Tongue (tissue), 2 donors: Measurements from ENCODE around the gene TMEM234. TPM values are rescaled to one million over a fixed set of nuclear protein-coding genes. Genes with fewer than 3 reads are reported as not detected.
A peak's percentile ranks its signal among the peaks of the same experiment; 100 is the strongest.

Source experiments
- DNase-seq: peaks from one replicate; pipeline ENCODE4 v3.0.0-alpha.2; 2015
- total RNA-seq: library from RNA; depleted of rRNA; stranded (reverse); fragments of >200 nt; gene quantifications from one replicate; pipeline ENCODE4 v1.2.3, GENCODE V29; 2014

Gene TMEM234
- total RNA-seq, 1 donor from 2014 or later: 10.6 TPM

DNA sequence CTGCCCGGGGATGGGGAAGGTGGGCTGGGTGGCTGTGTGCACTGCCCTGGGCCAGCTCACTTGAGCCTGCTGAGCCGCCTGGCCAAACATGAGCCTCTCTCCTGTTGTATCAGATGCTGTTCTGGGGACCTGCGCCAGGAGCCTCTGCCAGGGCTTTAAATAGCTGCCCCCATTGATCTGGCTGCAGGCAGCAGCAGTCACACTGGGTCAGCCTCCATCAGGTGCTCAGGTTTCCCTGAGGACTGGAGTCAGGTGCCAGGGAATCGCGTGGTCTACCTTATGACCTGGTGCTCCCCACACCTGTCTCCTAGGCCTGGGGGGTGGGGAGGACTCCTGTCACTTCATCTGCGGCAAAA, 22.5 kb downstream of the TMEM234 start:
- peak; percentile 59 for DNase-seq

GRCh38 chr1:32199043-32199716, 23.0 kb downstream of the TMEM234 start:
- no peak for DNase-seq

DNA sequence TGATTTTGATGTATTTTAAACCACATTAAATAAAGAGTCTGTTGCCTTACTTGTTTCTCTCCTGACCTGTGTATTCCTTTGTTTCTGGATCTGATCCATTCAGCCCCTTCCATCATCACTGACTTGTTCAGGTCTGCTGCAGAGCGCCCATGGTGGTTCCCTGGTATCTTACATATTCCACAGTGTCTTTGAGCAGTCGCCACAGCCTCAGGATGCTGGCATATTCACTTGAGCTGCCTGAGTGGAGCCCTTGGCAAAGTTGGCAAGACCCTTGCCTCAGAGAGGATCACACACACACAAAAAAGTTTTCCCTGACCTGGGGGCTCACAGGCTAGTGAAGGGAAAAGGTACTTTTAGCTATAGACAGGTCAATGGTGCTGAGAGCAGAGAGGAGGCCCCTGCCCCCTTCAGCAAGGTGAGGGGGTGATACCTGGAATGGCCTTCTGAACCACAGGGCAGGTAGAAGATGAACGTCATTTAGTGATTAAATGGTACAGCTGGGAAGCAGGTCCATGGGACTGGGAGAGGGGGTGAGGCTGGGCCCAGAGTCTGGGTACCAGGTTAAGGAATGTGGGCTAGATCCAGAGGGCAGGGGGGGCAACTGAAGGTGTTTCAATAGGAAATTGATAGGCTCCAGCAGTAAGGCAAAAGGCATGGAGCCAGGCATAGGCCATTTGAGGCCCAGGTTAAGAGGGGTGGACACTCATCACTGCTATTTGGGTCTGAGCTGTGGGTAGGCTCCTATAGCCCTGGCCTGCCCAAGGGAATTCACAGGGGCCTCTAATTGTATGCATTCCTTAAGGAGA, 23.7 kb downstream of the TMEM234 start:
- DNase-seq: no peak

DNA sequence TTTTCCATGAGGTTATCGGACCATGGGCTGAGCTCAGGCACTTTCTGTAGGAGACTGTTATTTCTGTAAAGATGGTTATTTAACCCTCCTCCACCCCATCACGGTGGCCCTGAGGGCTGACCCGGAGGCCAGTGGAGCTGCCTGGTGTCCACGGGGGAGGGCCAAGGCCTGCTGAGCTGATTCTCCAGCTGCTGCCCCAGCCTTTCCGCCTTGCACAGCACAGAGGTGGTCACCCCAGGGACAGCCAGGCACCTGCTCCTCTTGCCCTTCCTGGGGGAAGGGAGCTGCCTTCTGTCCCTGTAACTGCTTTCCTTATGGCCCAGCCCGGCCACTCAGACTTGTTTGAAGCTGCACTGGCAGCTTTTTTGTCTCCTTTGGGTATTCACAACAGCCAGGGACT, 24.3 kb downstream of the TMEM234 start:
- DNase-seq: no peak

DNA sequence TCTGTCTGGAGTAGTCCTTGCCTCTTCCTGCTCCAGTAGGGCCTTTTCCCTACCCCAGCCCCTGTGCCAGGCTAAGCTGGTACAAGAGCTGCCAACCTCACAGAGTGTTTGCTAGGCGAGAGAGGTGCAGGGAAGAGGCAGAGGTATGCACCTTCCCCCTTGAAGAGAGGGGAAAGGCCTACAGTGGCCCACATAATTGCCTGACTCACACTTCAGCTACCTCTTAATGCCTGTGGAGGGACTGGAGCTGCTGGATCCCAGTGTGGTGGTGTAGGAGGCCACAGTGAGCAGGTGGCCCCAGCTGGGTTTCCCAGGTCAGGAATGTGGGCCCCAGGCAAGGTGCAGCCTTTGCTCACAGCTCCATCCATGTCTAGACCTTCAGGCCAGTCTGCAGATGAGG, 25.1 kb downstream of the TMEM234 start:
- DNase-seq: no peak

GRCh38 chr1:32195972-32196823, 26.0 kb downstream of the TMEM234 start:
- DNase-seq: no peak

DNA sequence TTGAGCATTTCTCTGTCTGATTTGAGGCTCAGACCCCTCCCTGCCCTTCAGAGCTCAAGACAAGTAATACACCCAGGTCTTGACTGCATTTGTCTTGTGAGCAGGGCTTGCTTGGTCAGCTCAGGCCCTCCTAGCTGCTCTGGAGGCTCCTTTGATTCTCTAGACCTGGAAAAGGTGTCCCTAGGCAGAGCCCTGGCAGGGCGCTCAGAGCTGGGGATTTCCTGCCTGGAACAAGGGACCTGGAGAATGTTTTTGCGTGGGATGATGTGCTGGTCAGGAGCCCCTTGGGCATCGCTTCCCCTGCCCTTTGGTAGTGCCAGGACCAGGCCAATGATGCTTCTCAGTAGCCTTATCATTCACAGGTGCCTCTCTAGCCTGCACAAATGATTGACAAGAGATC, 26.6 kb downstream of the TMEM234 start:
- no peak for DNase-seq

DNA sequence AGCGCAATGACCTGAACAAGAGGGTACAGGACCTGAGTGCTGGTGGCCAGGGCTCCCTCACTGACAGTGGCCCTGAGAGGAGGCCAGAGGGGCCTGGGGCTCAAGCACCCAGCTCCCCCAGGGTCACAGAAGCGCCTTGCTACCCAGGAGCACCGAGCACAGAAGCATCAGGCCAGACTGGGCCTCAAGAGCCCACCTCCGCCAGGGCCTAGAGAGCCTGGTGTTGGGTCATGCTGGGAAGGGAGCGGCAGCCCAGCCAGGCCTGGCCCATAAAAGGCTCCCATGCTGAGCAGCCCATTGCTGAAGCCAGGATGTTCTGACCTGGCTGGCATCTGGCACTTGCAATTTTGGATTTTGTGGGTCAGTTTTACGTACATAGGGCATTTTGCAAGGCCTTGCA, 27.2 kb downstream of the TMEM234 start:
- no peak for DNase-seq

GRCh38 chr1:32192220-32192948, 29.8 kb downstream of the TMEM234 start:
- DNase-seq: no peak

DNA sequence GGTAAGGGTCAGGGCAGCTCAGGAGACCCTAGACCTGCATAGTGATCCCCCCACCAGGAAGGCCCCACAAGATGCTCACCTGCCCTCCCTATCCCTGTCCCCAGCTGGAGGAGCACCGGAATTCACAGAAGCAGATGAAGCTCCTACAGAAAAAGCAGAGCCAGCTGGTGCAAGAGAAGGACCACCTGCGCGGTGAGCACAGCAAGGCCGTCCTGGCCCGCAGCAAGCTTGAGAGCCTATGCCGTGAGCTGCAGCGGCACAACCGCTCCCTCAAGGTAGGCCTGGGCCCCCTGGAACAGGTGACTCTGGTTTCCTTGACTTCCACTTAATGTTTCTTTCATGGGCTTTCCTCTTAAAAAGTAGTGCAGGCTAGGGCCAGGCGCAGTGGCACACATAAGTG, 34.3 kb downstream of the TMEM234 start:
- no peak for DNase-seq

DNA sequence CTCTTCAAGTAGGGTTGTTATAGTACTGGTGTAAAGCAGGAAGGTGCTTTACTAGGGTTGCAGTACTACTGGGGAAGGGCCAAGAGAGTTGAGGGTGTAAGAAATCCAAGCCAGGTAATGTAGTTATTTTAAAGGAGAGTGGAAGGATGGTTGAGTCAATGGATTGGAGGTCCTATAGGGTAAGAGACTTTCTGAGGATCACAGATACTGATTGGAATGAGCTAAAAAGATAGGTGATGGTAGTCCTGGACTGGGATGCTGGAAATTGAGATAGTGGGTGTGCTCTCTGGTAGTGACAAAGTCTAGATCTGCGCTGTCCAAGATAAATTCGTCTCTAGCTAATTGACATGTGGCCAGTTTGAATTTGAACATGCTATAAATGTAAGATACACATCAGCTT, 35.7 kb downstream of the TMEM234 start:
- no peak for DNase-seq

DNA sequence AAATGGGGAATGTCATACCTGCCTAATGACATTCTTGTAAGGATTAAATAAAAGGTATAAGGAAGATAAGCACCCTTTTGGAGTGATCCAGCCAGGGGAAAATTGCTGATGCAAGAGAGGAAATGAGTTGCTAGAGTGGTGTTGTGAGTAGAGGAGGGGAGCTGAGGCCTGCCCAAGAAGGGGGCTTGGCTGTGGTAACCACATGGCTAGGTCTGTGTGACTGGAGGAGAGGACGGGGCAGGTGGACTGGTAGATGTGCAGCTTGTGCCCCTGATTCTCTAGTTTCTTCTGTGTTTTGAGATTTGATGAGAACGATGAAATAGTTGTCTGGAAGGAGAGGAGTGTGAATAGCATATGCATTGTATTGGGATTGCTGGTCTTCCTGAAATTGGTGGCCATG, 36.1 kb downstream of the TMEM234 start:
- DNase-seq: no peak

- DNase-seq: no peak
Observed at GRCh38 chr1:32184650-32185049, 37.5 kb downstream of the TMEM234 start.

- no peak for DNase-seq
Observed at GRCh38 chr1:32182060-32182459, 40.1 kb downstream of the TMEM234 start.

DNA sequence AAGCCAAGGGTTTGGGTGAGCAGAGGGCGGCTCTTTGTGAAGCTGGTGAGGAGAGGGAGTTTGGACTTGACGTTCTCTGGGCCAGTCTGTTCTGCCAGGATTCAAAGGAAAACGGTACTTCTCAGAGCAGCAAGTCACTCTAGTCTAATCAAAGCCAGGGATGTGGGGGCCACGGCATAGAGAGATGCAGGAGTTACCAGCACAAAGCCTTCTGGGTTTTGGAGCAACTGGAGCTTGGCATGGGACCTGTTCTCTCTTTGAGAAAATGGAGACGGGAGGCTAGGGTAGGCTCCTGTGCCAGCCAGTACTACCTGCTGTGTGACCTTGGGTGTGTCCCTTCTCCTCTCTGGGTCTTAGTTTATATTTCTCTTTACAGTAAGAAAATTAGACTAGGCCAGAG, 40.6 kb downstream of the TMEM234 start:
- DNase-seq: no peak

DNA sequence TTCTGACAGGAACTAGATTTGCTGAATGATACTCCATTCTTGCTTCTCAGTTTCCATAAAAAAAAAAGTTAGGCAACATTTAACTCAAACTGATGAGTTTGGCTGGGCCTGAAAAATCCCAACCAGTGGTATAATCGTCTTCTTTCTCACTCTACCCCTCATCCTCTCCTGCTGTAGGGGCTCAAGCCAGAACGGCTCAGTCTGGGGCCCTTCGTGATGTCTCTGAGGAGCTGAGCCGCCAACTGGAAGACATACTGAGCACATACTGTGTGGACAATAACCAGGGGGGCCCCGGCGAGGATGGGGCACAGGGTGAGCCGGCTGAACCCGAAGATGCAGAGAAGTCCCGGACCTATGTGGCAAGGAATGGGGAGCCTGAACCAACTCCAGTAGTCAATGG, 41.1 kb downstream of the TMEM234 start:
- DNase-seq: no peak

DNA sequence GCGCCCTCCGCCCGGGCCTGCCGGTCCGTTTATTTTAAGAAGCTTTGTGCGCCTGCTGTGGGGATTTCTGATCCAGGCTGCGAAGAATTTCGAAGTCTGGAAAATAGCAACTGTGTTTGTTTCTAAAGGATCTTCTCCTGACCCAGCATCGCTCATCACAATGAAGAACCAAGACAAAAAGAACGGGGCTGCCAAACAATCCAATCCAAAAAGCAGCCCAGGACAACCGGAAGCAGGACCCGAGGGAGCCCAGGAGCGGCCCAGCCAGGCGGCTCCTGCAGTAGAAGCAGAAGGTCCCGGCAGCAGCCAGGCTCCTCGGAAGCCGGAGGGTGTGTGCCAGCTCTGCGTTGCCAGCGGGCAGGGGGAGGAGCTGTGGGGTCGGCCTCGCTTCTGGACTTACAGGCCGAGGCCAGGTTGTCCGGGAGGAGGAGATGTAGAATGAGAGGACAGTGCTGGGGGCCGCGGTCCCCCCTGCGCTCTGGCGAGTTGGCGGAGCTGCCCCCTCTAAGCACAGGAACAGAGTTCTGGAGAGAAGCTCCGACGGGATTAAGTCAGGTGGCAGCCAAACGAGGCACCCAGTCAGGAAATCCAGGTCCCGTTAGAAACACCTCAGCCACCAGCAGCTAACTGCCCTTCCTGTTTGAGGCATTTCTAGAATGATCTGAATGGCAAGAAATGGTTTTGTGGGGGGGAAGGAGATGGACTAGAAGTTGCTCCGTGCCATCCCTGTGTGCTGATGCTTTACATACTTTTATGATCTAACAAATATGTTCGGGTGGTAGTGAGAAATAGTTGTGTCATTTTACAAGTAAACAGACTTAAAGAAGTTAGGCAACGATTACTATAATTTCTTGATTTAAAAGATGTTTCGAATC, 41.7 kb downstream of the TMEM234 start:
- DNase-seq: peak; percentile 60

- peak; percentile 97 for DNase-seq
Observed at GRCh38 chr1:32179443-32180185, 42.5 kb downstream of the TMEM234 start, which contains the start of gene TXLNA. TSS of gene TXLNA (plus strand) at chr1:32179675. CDS start at chr1:32180346, 671 bp downstream.

DNA sequence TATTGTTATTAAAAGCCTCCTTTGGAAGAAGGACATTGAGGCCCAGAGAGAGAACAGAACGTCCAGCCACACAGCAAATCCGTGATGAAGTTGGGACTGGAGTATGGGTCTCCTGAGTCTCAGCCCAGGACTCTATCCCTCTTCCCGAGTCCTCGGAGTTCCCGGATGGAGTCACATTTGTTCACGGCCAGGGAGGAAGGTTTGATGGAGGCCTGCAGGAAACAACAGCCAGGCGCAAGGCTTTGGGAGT, 43.0 kb downstream of the TMEM234 start:
- DNase-seq: no peak

GRCh38 chr1:32178380-32179192, 43.6 kb downstream of the TMEM234 start:
- no peak for DNase-seq
